Panc1 (cell line): Measurements from ENCODE around the gene ZNF236. TPM values are rescaled to one million over a fixed set of nuclear protein-coding genes. Genes with fewer than 3 reads are reported as not detected.

ENCODE experiments used
- ATAC-seq: fragments of 200-7000 bp; cut with Tn5 transposase; 2 replicates; pipeline ENCODE4 v1.9.1; 2020; ENCODE audit warnings: mild to moderate bottlenecking, moderate library complexity
- BruUV-seq: library from RNA; stranded (reverse); fragments of 400-500 nt; replicated peaks from 2 replicates; lab custom pipeline; 2021; lab: Mats Ljungman, UMichigan
- CTCF ChIA-PET: fragments of 300-600 bp; sonication (Branson Sonifier 250); formaldehyde crosslinking; loops from one replicate; lab custom pipeline; 2022; ENCODE audit warnings: antibody characterized with exemption; lab: Charles Lee
- POLR2A ChIA-PET: fragments of 300-600 bp; sonication (Branson Sonifier 250); formaldehyde crosslinking; loops from one replicate; lab custom pipeline; 2022; ENCODE audit warnings: antibody characterized with exemption; lab: Charles Lee
- DNase-seq: peaks from one replicate; pipeline ENCODE4 v3.0.0-alpha.2; 2010; ENCODE audit warnings: low read depth, low spot score
- H3K27ac ChIP-seq: 2 replicates; pipeline ENCODE4 v1.5.1; 2011; ENCODE audit warnings: mild to moderate bottlenecking, low read length, inconsistent platforms
- H3K27me3 ChIP-seq: fragments of 200-500 bp; sonication (Bioruptor generic); 2 replicates; pipeline ENCODE4 v1.6.0; 2014; ENCODE audit warnings: low read length, inconsistent platforms; ENCODE audit not compliant: control insufficient read depth, insufficient read depth
- H3K36me3 ChIP-seq: fragments of 200-500 bp; sonication (Bioruptor generic); 2 replicates; pipeline ENCODE4 v1.5.1; 2014; ENCODE audit warnings: inconsistent platforms, mild to moderate bottlenecking, low read length, moderate library complexity; ENCODE audit not compliant: control insufficient read depth, insufficient read depth
- H3K4me1 ChIP-seq: 2 replicates; pipeline ENCODE4 v1.5.1; 2011; ENCODE audit warnings: inconsistent platforms, mild to moderate bottlenecking, low read length, moderate library complexity; ENCODE audit not compliant: control insufficient read depth, insufficient read depth
- H3K4me3 ChIP-seq, 2 experiments: 2 replicates each; pipeline ENCODE4 v1.5.1; 2011 to 2012; ENCODE audit warnings: low read depth in 2 of 2, low read length in 2 of 2, mild to moderate bottlenecking in 2 of 2, inconsistent platforms in 1 of 2, moderate library complexity in 1 of 2
- H3K9me3 ChIP-seq: fragments of 200-500 bp; sonication (Bioruptor generic); 2 replicates; pipeline ENCODE4 v1.5.1; 2014; ENCODE audit warnings: low read depth, mild to moderate bottlenecking, inconsistent platforms, low read length, moderate library complexity; ENCODE audit not compliant: control insufficient read depth, insufficient read depth
- CTCF ChIP-seq: fragments of 450-650 bp; IDR thresholded peaks from 2 replicates; pipeline ENCODE4 v1.5.1; 2017; ENCODE audit warnings: mild to moderate bottlenecking
- POLR2AphosphoS5 ChIP-seq: IDR thresholded peaks from 2 replicates; pipeline ENCODE4 v1.6.1; 2012; ENCODE audit warnings: mild to moderate bottlenecking, low read depth, low read length, moderate library complexity
- SIN3A ChIP-seq: IDR thresholded peaks from 2 replicates; pipeline ENCODE4 v1.6.1; 2012; ENCODE audit warnings: low read depth, mild to moderate bottlenecking, low read length, moderate library complexity, borderline replicate concordance; ENCODE audit not compliant: insufficient read depth
- TCF7L2 ChIP-seq: IDR thresholded peaks from 2 replicates; pipeline ENCODE4 v1.6.1; 2011; ENCODE audit warnings: mild to moderate bottlenecking, low read depth, low read length, inconsistent platforms
- in situ Hi-C: cut with HindIII; loops from 2 replicates; pipeline ENCODE4 v1.10.0; 2016; ENCODE audit warnings: low sequenced_read_pairs, low pct_unique_long_range_greater_than_20kb
- intact Hi-C: fragments of 100-400 bp; cut with micrococcal nuclease; formaldehyde crosslinking; loops from one replicate; pipeline ENCODE4 v1.10.0; 2022; ENCODE audit not compliant: unreplicated experiment
- total RNA-seq: library from RNA; stranded (reverse); gene quantifications from one replicate; pipeline ENCODE4 v1.2.1, GENCODE V29; 2021; ENCODE audit not compliant: unreplicated experiment
- TF ChIP-seq, protein P1 (sequence below), 2 experiments: IDR thresholded peaks; 2 replicates each; pipeline ENCODE4 v1.6.1; 2011 to 2012; ENCODE audit warnings: low read depth in 2 of 2, control low read depth in 1 of 2, low read length in 1 of 2, mild to moderate bottlenecking in 1 of 2, moderate library complexity in 1 of 2; ENCODE audit not compliant: insufficient read depth in 1 of 2

Gene ZNF236
- total RNA-seq, 1 experiment from 2014 or later = 32.2 TPM

GRCh38 chr18:76885001-76885400, 62.6 kb downstream of the ZNF236 start:
- ChIA-PET CTCF (no interaction called here), POLR2A (interaction anchor here (0.6 kb wide), 1 partner anchor 17 kb away, joined by 4 read pairs; no protein-coding TSS in a partner anchor)
- Histone ChIP-seq H3K27ac (no peak overlapping the region), H3K4me1 (no peaks in the 10 kb centered on the region), H3K4me3 (no peak overlapping the region), H3K9me3 (no peaks in the 10 kb centered on the region), H3K36me3 (peaks cover 2% of the 10 kb centered on the region), H3K27me3 (no peaks in the 10 kb centered on the region)
- BruUV-seq = no TSS peak
- in situ Hi-C loops (no loop called here), intact Hi-C loops (no loop called here)
- TF ChIP-seq, protein P1, sequence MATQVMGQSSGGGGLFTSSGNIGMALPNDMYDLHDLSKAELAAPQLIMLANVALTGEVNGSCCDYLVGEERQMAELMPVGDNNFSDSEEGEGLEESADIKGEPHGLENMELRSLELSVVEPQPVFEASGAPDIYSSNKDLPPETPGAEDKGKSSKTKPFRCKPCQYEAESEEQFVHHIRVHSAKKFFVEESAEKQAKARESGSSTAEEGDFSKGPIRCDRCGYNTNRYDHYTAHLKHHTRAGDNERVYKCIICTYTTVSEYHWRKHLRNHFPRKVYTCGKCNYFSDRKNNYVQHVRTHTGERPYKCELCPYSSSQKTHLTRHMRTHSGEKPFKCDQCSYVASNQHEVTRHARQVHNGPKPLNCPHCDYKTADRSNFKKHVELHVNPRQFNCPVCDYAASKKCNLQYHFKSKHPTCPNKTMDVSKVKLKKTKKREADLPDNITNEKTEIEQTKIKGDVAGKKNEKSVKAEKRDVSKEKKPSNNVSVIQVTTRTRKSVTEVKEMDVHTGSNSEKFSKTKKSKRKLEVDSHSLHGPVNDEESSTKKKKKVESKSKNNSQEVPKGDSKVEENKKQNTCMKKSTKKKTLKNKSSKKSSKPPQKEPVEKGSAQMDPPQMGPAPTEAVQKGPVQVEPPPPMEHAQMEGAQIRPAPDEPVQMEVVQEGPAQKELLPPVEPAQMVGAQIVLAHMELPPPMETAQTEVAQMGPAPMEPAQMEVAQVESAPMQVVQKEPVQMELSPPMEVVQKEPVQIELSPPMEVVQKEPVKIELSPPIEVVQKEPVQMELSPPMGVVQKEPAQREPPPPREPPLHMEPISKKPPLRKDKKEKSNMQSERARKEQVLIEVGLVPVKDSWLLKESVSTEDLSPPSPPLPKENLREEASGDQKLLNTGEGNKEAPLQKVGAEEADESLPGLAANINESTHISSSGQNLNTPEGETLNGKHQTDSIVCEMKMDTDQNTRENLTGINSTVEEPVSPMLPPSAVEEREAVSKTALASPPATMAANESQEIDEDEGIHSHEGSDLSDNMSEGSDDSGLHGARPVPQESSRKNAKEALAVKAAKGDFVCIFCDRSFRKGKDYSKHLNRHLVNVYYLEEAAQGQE (IDR thresholded peaks at IDR 0.05; ENCODE audit: insufficient read depth in 1 of 2, low read depth in 2 of 2, low read length in 1 of 2) = no peak
- TF ChIP-seq SIN3A (no peak), CTCF (no peak), TCF7L2 (no peak), POLR2AphosphoS5 (no peak)
- ATAC-seq = no peak
- DNase-seq = no peak

GRCh38 chr18:76886112-76886511, 63.8 kb downstream of the ZNF236 start:
- peaks cover 2% of the 10 kb centered on the region for H3K36me3 ChIP-seq
- BruUV-seq = no TSS peak

More at GRCh38 chr18:76886112-76886511, 63.8 kb downstream of the ZNF236 start:
- ChIA-PET POLR2A (no interaction called here), CTCF (no interaction called here)
- Histone ChIP-seq H3K9me3 (no peaks in the 10 kb centered on the region), H3K27ac (no peak overlapping the region), H3K4me1 (no peaks in the 10 kb centered on the region), H3K27me3 (no peaks in the 10 kb centered on the region), H3K4me3 (no peak overlapping the region)
- in situ Hi-C loops = no loop called here
- TF ChIP-seq, protein P1 (IDR thresholded peaks at IDR 0.05; ENCODE audit: insufficient read depth in 1 of 2, low read depth in 2 of 2, low read length in 1 of 2) = no peak
- no peak for TF ChIP-seq POLR2AphosphoS5
- TF ChIP-seq CTCF = no peak
- no peak for TF ChIP-seq SIN3A
- no peak for TF ChIP-seq TCF7L2
- intact Hi-C loops = no loop called here
- ATAC-seq = no peak
- no peak for DNase-seq
